Measurements from ENCODE around the gene SF3B6.

GRCh38 chr2:24022324-24022974, 53.7 kb downstream of the SF3B6 start:
- no peak for TF ChIP-seq TAF1 (IDR thresholded peaks at IDR 0.05; ENCODE audit: low read depth, low read length)
- TF ChIP-seq POLR2AphosphoS5 (IDR thresholded peaks at IDR 0.05; ENCODE audit: low read depth, low read length): no peak
- no peak for TF ChIP-seq POLR2A (IDR thresholded peaks at IDR 0.05; ENCODE audit: low read depth, low read length)
- TF ChIP-seq SPI1 (IDR thresholded peaks at IDR 0.05; ENCODE audit: low read depth, low read length): no peak
- no peak for TF ChIP-seq POU2F2 (IDR thresholded peaks at IDR 0.05; ENCODE audit: low read depth, low read length)
- TF ChIP-seq PAX5 (IDR thresholded peaks at IDR 0.05; ENCODE audit: insufficient read depth, low read length, severe bottlenecking): no peak

Measured in GM12891 (cell line).